G401 (cell line): ENCODE data around the gene EFCAB8. TPM values are rescaled to one million over a fixed set of nuclear protein-coding genes. Genes with fewer than 3 reads are reported as not detected.
"Not testable (repeated sequence)": the region's sequence is repeated elsewhere in the genome, so short reads cannot be mapped to it uniquely, and the experiment has no call there.

ENCODE experiments used
- DNase-seq: peaks from one replicate; pipeline ENCODE4 v3.0.0-alpha.2; 2015; ENCODE audit warnings: low spot score
- in situ Hi-C: cut with HindIII; loops from 2 replicates; pipeline ENCODE4 v1.10.0; 2016; ENCODE audit warnings: low sequenced_read_pairs, mixed read lengths
- total RNA-seq: library from RNA; depleted of rRNA; stranded (reverse); fragments of >200 nt; shearing (Covaris generic); gene quantifications from 2 replicates; pipeline ENCODE4 v1.2.3, GENCODE V29; 2014

Gene EFCAB8
- total RNA-seq, 1 experiment from 2014 or later = 0.03 TPM

DNA sequence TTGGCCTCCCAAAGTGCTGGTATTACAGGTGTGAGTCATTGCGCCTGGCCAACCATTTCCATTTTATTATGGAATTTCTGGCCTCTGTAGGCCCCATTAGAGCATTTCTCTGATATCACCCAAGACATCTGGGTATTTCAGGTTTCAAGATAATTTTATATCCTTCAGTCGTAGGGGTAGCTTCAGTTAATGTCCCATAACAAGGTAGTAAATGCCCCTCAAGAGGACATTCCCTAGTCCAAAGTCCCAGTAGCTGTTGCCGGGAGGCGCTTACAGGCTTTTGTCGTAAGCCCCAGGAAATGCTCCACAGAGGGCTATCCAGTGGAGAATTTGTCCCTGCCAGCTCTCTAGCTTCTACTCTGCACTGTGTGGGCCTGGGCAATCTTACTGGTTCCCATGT lies 24.4 kb downstream of the EFCAB8 start:
- in situ Hi-C loops = no loop called here

DNA sequence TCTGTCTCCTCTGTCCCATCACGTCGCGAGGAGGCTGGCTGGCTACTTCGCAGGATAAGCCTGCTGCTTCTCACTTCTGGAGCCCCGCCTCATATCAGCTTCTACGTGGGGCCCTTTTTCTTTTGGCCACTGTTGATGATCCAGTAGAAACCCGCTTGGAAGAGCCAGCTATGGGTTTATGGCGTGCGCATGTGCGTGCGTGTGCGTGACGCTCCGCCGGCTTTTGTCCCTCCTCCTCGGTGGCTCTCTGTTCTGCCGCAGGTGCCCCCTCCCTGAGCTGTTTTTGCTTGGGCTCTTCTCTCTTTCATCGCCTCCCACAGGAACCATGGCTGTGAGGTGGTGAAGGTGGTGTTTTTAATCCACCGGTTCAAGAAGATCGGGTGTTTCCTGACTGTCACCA lies 26.5 kb downstream of the EFCAB8 start:
- in situ Hi-C loops = no loop called here
- no peak for DNase-seq

More for the DNA sequence above, 24.4 kb downstream of the EFCAB8 start:
- DNase-seq = no peak

GRCh38 chr20:32885952-32886351 lies 27.2 kb downstream of the EFCAB8 start:
- in situ Hi-C loops = no loop called here
- no peak for DNase-seq

DNA sequence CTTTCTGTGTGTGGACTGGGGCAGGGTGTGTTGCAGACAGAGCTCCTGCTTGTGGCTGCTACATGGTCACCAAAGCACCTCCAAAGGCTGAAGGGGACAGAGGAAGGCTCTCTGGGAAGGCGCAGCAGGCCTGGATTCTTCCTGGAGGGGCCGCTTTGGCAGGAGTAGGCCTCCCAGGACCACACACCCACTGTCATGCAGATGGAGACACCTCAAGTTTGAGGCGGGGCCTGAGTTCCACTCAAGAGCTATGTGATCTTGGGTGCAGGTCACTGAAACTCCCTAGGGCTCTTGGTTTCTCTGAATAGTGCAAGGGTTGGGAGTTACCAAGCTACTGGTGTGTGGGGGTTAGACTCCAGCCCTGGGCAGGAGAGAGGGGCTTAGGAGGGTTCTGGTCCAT lies 27.9 kb downstream of the EFCAB8 start:
- in situ Hi-C loops = no loop called here
- DNase-seq = no peak

GRCh38 chr20:32887492-32887891 lies 28.8 kb downstream of the EFCAB8 start:
- in situ Hi-C loops = no loop called here
- no peak for DNase-seq

GRCh38 chr20:32888636-32889035 lies 29.9 kb downstream of the EFCAB8 start:
- in situ Hi-C loops = no loop called here
- DNase-seq = no peak

DNA sequence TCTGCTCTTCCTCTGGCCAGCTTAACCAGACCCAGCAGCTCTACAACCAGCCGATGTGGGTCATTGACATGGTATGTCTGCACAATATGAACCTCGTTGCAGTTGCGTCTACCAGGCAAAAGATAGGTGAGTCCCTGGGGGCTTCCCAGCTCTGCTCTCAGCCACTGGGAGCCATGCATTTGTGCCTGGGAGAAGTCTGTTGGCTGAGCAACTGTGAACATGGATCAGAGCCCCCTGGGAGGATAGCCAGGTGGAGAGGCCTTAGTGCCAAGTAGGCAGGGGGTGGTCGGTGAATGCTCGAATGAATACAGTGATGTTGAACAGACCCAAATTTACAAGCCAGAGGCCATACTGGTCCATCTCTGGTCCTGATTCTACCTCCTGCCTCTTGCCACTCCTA lies 30.6 kb downstream of the EFCAB8 start:
- DNase-seq = no peak
- in situ Hi-C loops = no loop called here

DNA sequence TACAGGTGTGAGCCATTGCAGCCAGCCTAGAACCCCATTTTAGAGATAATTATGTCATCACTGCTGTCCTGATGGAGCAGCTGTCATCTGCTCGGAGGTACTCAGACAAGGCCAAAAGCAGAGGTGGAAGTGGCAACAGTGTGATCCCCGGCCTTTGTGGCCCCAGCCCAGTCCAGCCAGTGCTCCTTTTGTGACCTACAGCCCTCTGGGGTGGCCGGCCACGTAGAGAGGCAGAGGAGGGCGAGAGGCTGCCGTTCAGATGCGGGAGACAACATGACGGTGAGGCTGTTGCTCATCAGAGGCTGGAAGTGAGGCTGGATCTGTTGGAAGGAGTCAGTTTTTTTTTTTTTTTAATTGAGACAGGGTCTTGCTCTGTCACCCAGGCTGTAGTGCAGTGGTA lies 32.8 kb downstream of the EFCAB8 start:
- DNase-seq = no peak
- in situ Hi-C loops = no loop called here

DNA sequence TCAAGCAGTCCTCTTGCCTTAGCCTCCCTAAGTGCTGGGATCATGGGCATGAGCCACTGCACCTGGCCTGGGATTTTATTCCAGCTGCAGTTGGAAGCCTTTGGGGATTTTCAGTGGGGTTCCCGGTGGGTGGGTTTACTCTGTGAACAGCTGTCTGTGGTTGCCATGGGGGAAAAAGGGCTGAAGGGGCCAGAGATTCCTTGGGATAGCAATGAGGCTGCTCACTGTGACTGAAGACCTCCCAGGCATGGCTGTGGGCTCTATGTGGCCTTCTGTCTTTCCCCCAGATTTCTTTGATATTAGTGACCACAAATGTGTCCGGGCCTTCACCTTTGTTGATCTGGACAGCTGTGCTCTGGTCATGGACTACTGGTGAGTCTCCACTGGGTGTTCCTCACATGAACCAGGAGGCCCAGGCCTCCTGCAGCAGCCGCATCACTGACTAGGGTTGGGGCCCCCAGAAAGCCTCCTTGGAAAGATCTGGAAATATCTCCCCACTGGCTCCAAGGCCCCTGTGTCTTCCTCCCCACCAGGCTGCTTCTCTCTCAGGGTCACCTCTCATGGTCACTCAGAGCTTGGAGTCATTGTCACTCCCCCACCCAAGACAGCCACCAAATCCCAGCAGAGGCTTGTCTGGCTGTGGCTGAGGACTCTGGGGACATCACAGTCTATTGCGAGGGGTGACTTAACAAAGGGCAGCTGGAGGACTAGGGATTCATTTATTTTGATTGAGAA lies 33.4 kb downstream of the EFCAB8 start:
- in situ Hi-C loops = no loop called here
- no peak for DNase-seq

GRCh38 chr20:32893263-32894025 lies 34.7 kb downstream of the EFCAB8 start:
- in situ Hi-C loops = no loop called here
- no peak for DNase-seq

DNA sequence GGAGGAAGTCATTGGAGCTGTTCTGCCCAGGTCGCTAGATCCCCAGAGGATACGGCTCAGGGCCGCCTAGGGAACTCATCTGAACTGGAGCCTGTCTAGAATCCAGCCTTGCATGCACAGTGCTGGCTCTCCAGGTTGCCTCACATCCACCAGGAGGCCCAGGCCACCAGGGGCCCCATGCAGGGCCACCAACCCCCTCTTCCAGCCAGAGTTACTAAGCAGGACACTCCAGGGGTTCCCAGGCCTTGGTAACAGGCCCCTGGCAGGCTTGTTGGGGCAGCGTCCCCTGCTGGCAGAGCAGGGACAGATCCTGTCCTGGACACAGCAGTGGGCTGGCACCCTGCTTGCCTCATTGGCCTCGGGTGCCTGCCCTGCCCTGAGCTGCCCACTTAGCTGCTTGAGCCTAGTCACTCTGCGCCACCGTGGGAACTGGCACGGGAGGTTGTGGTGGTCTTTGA lies 35.3 kb downstream of the EFCAB8 start:
- no peak for DNase-seq
- in situ Hi-C loops = no loop called here

- in situ Hi-C loops = no loop called here
- DNase-seq = no peak
Measured at GRCh38 chr20:32894711-32895355, 36.1 kb downstream of the EFCAB8 start.

GRCh38 chr20:32896521-32897280 lies 38.0 kb downstream of the EFCAB8 start:
- in situ Hi-C loops = no loop called here

GRCh38 chr20:32898729-32899128 lies 40.0 kb downstream of the EFCAB8 start:
- in situ Hi-C loops = no loop called here

More at GRCh38 chr20:32896521-32897280, 38.0 kb downstream of the EFCAB8 start:
- no peak for DNase-seq

DNA sequence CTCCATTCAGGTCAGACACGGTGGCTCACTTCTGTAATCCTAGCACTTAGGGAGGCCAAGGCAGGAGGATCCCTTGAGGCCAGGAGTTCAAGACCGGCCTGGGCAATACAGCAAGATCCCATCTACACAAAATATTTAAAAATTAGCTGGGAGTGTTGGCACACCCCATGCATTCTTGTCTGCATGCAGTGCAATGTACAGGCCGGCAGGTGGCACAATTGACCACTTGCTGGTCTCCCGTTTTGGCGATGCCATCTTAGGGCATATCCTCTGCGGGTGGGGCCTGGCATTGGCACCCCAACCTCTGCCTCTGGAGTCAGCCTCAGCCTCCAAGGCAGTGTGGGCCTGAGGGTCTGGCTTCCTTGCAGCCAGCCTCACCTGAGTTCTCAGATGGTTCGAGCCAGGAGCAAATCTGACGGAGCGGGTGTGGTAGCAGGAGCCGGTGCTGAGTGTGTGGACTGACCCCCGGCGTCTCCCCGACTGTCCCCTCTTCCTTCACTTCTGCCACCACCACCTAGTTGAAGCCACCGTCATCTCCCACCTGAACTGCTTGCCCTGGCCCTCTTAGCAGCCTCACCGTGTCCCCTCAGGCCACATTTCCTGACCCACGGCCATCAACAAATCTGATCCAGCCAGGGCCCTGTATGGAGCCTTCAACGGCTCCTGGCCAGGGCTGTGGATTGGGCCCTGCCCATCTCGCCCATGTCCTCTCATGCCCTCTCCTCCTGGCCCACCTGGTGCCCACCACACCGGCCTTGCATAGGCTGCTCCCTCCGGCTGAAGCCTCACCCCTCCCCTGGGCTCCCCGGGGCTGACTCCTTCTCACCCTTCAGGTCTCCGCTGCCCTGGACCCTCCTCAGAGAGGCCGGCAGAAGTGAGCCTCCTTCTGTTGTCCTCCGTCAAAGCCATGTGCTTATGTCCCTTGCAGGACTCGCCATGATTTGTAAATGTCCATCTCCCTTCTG lies 44.0 kb downstream of the EFCAB8 start:
- in situ Hi-C loops = no loop called here
- DNase-seq = peak; percentile 77

More at GRCh38 chr20:32898729-32899128, 40.0 kb downstream of the EFCAB8 start:
- DNase-seq = no peak

DNA sequence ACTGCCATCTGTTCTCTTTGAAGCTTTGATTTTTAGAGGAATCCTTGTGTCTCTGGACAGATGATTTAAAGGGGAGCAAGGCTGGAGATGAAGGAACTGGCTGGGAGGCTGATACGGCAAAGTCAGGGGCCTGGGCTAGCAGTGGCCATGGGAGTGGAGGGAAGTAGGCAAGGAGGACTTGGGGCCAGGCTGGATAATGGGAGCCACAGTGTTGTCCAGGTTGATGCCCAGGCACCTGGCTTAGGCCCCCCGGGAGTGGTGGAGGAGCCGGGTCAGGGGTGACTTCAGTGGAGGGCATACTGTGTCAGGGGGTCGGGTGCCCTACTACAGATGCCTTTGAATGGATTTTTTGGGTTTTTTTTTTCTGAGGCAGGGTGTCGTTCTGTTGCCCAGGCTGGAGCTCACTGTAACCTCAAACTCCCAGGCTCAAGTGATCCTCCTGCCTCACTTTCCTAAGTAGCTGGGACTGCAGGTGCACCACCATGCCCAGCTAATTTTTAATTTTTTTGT lies 45.0 kb downstream of the EFCAB8 start:
- no peak for DNase-seq
- in situ Hi-C loops = no loop called here

DNA sequence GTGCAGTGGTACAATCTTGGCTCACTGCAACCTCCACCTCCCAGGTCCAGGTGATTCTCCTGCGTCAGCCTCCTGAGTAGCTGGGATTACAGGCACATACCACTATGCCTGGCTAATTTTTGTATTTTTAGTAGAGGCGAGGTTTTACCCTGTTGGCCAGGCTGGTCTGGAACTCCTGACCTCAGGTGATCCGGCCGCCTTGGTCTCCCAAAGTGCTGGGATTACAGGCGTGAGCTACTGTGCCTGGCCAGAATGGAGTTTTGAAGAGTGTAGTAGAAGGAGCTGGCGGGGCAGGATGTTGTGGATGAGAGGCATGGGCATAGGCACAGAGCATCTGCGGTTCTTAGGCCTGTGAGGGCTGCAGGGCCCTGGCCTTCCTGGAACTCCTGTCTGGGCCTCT lies 46.0 kb downstream of the EFCAB8 start:
- in situ Hi-C loops, DNase-seq: not testable (repeated sequence)

- in situ Hi-C loops = no loop called here
- no peak for DNase-seq
Measured at GRCh38 chr20:32906200-32906599, 47.5 kb downstream of the EFCAB8 start.
